ENCODE measurements around the gene ZFP36. TPM values are rescaled to one million over a fixed set of nuclear protein-coding genes. Genes with fewer than 3 reads are reported as not detected.

Gene ZFP36
- total RNA-seq, 2 donors from 2014 or later = 107 to 202 TPM

DNA sequence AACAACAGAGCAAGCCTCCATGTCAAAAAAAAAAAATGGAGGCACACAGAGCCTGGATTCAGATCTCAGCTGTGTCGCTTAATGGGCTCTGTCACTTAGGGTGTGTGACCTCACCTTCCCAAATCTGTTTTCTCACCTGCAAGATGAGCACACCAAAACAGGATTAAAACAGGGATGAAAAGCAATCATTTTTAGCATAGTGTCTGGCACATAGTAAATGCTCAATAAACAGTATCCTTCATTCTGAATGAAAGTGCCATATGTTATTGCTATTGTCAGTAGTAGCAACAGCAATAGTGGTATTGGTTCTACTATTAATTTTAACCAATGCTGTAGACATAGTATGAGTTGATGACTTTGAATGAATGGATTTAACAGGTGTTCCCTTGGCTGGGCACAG, 41.1 kb upstream of the ZFP36 start:
- Histone ChIP-seq H3K27me3 (no peaks in the 10 kb centered on the region), H3K4me1 (peaks cover 0 to 22% of the 10 kb centered on the region in 2 donors), H3K36me3 (peaks cover 43% of the 10 kb centered on the region), H3K9me3 (no peaks in the 10 kb centered on the region), H3K27ac (no peak overlapping the region), H3K4me3 (no peak overlapping the region)
- DNase-seq (ENCODE audit: low spot score) = no peak
- TF ChIP-seq, protein P1, sequence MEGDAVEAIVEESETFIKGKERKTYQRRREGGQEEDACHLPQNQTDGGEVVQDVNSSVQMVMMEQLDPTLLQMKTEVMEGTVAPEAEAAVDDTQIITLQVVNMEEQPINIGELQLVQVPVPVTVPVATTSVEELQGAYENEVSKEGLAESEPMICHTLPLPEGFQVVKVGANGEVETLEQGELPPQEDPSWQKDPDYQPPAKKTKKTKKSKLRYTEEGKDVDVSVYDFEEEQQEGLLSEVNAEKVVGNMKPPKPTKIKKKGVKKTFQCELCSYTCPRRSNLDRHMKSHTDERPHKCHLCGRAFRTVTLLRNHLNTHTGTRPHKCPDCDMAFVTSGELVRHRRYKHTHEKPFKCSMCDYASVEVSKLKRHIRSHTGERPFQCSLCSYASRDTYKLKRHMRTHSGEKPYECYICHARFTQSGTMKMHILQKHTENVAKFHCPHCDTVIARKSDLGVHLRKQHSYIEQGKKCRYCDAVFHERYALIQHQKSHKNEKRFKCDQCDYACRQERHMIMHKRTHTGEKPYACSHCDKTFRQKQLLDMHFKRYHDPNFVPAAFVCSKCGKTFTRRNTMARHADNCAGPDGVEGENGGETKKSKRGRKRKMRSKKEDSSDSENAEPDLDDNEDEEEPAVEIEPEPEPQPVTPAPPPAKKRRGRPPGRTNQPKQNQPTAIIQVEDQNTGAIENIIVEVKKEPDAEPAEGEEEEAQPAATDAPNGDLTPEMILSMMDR (IDR thresholded peaks at IDR 0.05) = no peak

DNA sequence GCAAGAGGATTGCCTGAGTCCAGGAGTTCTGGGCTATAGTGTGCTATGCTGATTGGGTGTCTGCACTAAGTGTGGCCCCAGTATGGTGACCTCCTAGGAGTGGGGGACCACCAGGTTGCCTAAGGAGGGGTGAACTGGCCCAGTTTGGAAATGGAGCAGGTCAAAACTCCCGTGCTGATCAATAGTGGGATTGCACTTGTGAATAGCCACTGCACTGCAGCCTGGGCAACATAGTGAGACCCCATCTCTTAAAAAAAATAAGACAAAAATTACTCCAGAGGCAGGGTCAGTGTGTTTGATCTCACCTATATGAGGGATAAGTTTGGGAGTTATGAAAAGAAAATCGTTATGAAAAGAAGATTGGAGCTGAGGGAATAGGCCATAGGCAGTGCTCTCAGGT, 37.4 kb upstream of the ZFP36 start:
- Histone ChIP-seq H3K36me3 (peaks cover 38% of the 10 kb centered on the region), H3K27ac (no peak overlapping the region)

DNA sequence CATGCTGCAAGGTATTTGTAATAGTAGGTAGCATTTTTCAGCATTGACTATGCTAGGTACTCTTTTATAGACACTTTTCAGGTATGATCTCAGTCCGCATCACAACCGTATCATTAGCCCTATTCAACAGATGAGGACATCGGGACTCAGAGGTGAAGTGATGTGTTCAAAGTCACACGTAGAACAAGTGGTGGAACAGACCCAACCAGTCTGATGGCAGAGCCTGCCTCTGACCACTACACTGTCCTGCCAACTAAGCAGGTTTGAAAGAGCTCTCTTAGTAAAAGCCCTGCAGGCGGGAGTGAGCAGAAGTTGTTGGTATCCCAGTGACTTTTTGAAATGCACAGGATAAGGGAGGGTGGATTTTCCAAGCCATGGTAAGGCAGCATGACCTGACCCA, 35.9 kb upstream of the ZFP36 start:
- Histone ChIP-seq H3K27me3 (no peaks in the 10 kb centered on the region), H3K4me1 (peaks cover 0 to 23% of the 10 kb centered on the region in 2 donors), H3K4me3 (no peak overlapping the region), H3K9me3 (no peaks in the 10 kb centered on the region), H3K27ac (no peak overlapping the region), H3K36me3 (peaks cover 43% of the 10 kb centered on the region)
- no peak for DNase-seq (ENCODE audit: low spot score)
- TF ChIP-seq, protein P1 (IDR thresholded peaks at IDR 0.05) = no peak

More for the DNA sequence above, 37.4 kb upstream of the ZFP36 start:
- Histone ChIP-seq H3K4me3 (no peak overlapping the region), H3K9me3 (no peaks in the 10 kb centered on the region), H3K4me1 (peaks cover 0 to 23% of the 10 kb centered on the region in 2 donors), H3K27me3 (no peaks in the 10 kb centered on the region)
- TF ChIP-seq, protein P1 (IDR thresholded peaks at IDR 0.05) = no peak
- no peak for DNase-seq (ENCODE audit: low spot score)

DNA sequence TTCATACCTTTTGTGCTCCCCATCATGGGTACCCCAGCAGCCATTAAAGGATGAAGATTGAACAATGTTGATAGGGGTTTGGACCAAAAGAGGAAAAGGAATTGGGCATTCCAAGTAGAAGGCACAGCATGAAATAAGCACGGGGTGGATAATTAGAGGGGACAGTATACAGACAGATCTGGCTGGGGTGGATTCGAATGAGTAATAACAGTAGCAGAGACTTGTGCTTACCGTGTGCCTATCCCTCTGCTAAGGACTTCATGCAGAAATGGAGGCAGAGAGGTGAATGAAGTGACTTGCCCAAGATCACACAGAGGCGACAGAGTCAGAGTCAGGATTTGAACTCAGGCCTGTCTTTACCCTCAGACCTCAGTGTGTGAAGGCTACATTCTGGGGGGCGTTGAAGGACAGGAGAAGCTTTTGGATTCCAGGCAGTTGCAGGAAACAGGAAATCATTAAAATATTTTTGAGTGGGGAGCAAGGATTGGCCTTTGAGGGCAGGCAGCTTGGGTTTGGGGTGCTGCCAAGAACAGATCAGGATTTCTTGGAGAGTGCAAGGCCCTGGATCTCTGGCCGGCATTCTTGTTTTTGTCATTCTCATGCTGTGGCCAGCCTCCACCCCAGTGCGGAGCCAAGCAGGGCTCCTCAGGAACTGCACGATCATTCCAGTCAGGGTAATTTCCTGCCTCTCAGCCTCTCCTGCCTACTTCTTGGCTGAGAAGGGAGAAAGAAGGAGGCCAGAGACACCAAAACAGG, 34.4 kb upstream of the ZFP36 start:
- peaks cover 52% of the 10 kb centered on the region for H3K36me3 ChIP-seq
- H3K9me3 ChIP-seq = no peaks in the 10 kb centered on the region
- TF ChIP-seq, protein P1 (IDR thresholded peaks at IDR 0.05) = no peak
- H3K4me3 ChIP-seq = no peak overlapping the region
- DNase-seq (ENCODE audit: low spot score) = peak; percentile 92
- peak overlapping the region; percentile 83 to 93 for H3K27ac ChIP-seq
- peaks cover 0 to 23% of the 10 kb centered on the region in 2 donors for H3K4me1 ChIP-seq
- H3K27me3 ChIP-seq = no peaks in the 10 kb centered on the region

DNA sequence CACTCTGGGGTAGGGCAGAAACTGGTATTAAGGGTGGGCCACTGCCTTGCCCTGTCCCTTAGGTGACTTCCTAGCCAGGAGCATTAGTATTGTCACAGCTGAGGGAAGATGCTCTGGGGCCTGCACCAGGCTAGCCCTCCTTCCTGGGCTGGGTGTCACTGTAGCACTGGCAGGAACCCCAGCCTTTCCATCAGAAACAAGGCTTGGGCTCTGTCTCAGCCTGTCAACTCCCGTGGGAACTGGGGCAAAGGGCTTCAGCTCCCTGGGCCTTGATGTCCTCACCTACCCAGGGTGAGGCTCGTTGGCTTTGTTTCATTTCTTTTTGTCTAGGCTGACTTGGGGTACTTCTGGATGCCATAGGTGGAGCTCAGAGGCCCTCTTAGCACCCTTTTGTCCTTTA, 33.7 kb upstream of the ZFP36 start:
- no peak for DNase-seq (ENCODE audit: low spot score)
- H3K36me3 ChIP-seq = peaks cover 59% of the 10 kb centered on the region
- TF ChIP-seq, protein P1 (IDR thresholded peaks at IDR 0.05) = no peak
- H3K4me3 ChIP-seq = no peak overlapping the region
- no peaks in the 10 kb centered on the region for H3K9me3 ChIP-seq
- peak overlapping the region; percentile 83 to 93 for H3K27ac ChIP-seq
- peaks cover 0 to 23% of the 10 kb centered on the region in 2 donors for H3K4me1 ChIP-seq
- H3K27me3 ChIP-seq = no peaks in the 10 kb centered on the region

Data from right atrium auricular region (tissue), 2 donors.